NCI-H2196 treated with DMSO at 0.1 percent for 48 hours (cell line): ENCODE data around the gene SCAF11.
"Not testable (repeated sequence)": the region's sequence is repeated elsewhere in the genome, so short reads cannot be mapped to it uniquely, and the experiment has no call there.

Experiments
- DNase-seq: peaks from one replicate; lab custom pipeline; 2025; ENCODE audit not compliant: unreplicated experiment; lab: John Stamatoyannopoulos, UW

Gene SCAF11

GRCh38 chr12:45990468-45991283, at the start of gene SCAF11:
TSS of gene SCAF11 (minus strand) at chr12:45990574. CDS start at chr12:45964167, 26,407 bp downstream.
- peak; percentile 99 for DNase-seq

GRCh38 chr12:46037066-46037465, 46.7 kb upstream of the SCAF11 start:
- not testable (repeated sequence) for DNase-seq

DNA sequence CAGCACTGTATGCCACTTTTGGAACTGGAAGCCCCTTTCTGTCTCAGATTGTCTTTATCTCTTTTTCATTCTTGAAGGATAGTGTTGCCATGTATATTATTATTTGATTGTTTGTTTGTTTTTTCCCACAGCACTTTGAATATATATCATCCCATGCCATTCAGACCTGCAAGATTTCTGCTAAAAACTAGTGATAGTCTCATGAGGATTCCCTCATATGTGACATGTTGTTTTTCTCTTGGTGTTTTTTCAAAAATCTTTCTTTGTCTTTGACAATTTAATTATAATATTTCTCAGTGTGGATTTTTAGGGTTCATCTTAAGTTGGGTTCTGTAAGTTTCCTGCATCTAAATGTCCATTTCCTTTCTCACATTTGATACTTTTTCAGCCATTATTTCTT, 36.8 kb upstream of the SCAF11 start:
- no peak for DNase-seq

DNA sequence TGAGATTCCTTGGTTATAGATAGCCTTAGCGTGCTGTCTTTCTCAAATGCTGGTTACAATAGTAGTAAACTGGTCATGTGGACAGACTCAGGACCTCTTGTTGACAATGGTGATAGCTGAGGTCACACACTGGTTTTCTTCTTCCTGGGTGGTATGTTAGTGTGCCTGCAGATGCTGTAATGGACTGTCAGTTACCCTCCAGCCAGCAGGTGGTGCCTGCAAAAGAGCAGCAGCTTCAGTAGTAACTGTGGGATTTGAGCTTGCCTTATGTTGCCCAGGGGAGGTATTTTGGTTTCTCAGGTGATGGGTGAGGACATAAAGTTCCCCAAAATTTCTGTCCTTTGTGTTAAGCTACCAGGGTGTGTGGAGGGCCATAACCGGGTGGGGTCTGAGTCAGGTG, 33.7 kb upstream of the SCAF11 start:
- DNase-seq, result no peak

DNA sequence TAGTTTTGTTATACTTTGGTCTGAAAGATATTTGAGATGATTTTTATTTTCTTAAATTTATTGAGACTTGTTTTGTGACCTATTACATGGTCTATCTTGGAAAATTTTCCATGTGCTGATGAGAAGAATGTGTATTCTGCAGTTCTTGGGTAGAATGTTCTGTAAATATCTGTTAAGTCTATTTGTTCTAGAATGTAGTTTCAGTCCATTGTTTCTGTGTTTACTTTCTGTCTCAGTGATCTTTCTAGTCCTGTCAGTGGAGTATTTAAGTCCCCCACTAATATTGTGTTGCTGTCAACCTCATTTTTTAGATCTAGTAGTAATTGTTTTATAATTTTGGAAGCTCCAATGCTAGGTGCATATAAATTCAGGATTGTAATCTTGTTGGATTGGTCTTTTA, 30.4 kb upstream of the SCAF11 start:
- no peak for DNase-seq

DNA sequence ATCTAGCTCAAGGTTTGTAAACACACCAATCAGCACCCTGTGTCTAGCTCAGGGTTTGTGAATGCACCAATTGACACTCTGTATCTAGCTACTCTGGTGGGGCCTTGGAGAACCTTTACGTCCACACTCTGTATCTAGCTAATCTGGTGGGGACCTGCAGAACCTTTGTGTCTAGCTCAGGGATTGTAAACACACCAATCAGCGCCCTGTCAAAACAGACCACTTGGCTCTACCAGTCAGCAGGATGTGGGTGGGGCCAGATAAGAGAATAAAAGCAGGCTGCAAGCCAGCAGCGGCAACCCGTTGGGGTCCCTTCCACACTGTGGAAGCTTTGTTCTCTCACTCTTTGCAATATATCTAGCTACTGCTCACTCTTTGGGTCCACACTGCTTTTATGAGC, 28.3 kb upstream of the SCAF11 start:
- not testable (repeated sequence) for DNase-seq

DNA sequence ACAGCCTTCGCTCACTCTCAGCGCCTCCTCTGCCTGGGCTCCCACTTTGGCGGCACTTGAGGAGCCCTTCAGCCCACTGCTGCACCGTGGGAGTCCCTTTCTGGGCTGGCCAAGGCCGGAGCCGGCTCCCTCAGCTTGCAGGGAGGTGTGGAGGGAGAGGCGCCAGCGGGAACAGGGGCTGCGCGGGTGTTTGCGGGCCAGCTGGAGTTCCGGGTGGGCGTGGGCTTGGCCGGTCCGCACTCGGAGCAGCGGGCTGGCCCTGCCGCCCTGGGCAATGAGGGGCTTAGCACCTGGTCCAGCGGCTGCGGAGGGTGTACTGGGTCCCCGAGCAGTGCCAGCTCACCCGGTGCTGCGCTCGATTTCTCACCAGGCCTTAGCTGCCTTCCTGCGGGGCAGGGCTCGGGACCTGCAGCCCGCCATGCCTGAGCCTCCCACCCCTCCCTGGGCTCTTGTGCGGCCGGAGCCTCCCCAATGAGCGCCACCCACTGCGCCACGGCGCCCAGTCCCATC, 27.5 kb upstream of the SCAF11 start:
- DNase-seq, result not testable (repeated sequence)

DNA sequence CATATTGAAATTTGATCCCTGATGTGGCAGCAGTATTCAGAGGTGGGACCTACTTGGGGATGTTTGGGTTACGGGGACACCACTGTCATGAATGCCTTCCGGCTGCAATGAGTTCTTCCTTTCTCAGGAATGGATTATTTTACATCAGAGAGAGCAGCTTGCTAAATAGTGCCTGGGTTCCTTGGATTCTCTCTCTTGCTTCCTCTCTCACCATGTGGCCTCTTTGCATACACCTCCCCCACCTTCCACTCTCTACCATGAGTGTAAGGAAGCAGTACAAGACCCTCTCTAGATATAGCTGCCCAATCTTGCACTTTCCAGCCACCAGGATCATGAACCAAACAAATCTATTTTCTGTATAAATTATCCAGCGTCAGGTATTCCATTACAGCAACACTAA, 15.4 kb upstream of the SCAF11 start:
- DNase-seq, result no peak

GRCh38 chr12:46005151-46005797, 14.9 kb upstream of the SCAF11 start:
- DNase-seq, result no peak

DNA sequence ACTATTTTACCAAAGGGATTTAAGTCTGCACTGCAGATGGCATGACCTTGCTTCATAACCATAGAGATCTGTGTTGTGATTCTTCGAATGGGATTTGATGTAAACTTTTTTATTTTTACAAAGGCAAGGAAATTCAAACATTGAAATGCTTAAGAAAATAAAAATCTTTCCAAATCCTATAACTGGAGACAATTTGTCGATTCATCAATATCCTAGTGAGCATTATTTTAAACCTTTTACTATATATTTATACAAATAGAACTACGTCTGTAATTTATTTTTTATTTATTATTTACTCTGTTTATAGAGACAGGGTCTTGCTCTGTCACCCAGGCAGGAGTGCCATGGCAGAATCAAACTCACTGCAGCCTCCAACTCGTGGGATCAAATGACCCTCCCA, 14.3 kb upstream of the SCAF11 start:
- no peak for DNase-seq

GRCh38 chr12:46000076-46000475, 9.7 kb upstream of the SCAF11 start:
- DNase-seq, result not testable (repeated sequence)

DNA sequence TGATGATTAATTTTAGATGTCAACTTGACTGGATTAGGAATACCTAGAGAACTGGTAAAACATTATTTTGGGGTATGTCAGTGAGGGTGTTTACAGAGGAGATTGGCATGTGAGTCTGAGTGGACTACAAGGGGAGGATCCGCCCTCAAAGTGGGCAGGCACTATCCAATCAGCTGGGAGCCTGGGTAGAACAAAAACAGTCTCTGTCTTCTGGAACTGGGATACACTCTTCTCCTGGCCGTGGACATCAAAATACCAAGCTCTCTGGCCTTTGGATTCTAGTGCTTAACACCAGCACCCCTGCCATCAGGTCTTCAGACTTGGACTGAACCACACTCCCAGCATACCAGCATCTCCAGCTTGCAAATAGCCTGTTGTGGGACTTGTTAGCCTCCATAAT, 4.4 kb upstream of the SCAF11 start:
- DNase-seq, result no peak

DNA sequence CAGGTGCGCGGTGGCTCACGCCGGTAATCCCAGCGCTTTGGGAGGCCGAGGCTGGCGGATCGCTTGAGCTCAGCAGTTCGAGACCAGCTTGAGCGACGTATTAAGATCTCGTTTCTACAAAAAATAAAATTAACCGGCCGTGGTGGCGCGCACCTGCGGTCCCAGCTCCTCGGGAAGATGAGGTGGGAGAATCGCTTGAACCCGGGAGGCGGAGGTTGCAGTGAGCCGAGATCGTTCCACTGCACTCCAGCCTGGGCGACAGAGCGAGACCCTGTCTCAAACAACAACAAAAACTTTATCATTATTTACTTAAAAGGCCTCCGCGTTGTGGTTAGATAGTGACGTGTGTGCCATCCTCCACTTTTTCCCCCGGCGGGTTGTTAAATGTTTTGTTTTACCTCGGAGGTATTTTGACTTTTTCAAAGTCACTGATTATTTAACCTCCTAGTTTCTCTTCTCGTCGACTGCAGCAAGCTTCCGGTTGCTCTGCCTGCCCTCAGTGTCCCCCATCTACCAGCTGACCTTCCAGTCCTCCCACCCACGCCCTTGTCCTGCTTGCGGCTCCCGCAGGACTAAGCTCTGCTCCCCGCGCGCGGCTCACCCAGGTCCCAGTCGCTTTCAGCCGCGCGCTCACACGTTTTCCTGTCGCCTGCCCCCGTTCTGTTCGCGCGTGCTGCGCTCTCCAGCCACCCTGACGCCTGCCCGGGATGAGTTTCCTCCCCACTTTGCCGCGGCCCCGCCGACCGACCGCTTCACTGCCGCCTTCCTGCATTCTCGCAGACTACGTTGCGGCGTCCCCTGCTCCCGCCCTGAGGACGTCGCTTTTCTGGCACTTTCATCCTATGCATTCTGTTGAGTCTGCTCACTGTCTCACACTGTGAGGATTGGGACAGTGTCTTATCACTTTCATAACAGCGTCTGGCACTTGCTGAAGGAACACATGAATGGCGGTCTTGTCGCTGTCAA, 1.2 kb upstream of the SCAF11 start:
- DNase-seq, result peak; percentile 59

- no peak for DNase-seq
These were observed 480 bp downstream of the SCAF11 start for GRCh38 chr12:45989721-45990467.

- no peak for DNase-seq
These were observed 1.1 kb downstream of the SCAF11 start for GRCh38 chr12:45989287-45989686.

DNA sequence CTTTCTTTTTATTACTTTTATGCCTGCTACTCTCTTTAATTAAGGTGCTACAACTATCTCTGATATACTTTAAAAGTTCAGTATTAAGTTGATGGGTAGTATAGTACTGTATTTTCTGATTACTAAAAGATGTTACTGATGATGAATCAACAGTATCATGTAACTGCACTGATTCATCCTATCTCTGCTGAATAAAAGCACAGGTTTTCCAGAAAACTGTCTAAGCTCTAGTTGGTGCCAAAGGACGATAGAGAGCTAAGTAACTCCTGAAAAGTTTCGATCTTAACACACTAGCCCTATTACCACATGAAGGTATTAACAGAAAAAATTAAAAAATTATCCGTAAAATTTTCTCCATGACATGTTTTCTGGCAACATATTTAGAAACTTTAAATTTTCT, 2.1 kb downstream of the SCAF11 start:
- no peak for DNase-seq

DNA sequence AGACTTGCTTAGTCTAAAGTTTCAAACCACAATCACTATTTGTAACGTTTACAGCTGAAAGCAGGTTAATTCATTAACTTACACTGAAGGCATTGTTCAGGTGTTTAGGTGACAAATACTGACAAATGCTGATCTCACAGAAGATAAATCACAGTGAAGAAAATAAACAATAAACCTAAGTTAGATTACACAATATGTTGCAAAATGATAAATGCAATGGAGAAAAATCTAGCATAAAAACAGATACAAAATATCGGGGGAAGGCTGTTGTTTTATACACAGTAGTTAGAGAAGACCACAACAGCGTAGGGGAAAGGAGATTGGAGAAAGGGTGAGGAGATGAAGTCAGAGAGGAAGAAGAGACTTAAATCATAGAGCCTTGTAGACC, 3.0 kb downstream of the SCAF11 start:
- DNase-seq, result no peak

DNA sequence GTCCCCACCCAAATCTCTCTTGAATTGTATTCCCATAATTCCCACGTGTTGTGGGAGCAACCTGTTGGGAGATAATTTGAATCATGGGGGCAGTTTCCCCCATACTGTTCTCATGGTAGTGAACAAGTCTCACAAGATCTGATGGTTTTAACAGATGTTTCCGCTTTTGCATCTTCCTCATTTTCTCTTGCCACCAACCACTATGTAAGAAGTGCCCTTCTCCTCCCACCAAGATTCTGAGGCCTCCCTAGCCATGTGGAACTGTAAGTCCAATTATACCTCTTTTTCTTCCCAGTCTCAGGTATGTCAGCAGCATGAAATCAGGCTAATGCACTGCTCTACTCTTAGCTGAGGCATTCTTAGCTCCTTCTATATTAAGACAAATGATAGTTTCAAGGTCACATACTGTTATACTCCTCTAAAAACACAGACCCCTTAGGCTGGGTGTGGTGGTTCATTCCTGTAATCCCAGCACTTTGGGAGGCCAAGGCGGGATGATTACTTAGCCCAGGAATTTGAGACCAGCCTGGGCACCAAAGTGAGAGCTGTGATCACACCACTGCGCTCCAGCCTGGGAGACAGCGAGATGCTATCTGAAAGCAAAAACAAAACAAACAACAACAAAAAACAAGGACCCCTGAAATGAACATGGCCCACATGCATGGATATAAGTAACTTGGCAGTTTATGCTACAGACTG, 3.6 kb downstream of the SCAF11 start:
- no peak for DNase-seq

DNA sequence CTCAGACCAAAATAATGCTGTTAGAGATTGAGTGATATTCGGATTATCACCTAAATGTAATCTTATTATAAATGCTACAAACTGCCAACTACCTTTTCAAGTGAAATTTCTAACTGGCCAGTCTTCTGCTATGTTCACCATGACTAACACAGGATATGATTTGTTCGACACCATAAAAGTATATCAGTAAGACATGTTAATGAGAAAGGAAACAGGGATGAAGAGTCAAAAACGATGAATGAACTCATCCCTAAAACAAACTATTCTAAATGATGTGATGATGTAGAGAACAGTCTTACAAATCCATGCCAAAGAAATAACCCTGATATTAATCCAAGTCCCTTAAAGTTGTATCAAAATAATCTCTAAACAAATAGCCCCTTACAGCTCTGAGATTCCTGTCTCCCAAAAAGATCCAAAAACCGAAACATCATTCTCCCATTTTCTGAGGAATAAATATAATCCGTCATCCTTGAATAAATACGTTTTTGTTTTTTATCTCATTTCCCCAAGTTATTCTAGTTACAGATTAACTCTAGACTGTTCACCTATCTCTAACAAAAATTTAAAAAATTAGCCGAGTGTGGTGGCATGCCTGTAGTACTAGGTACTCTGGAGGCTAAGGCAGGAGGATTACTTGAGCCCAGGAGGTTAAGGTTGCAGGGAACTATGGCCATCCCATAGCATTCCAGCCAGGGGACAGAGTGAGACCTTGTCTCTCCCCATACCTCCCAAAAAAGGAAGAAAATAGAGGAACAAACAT, 9.1 kb downstream of the SCAF11 start:
- DNase-seq, result no peak
